HEK293 (cell line): ENCODE data around the gene VDAC1.

Experiments used
- CTCF ChIA-PET: fragments of 350-600 bp; formaldehyde crosslinking; extraction: SDS; loops from one replicate; lab custom pipeline; 2021; ENCODE audit warnings: antibody characterized with exemption; lab: Yijun Ruan, JAX
- POLR2A ChIA-PET: fragments of 300-600 bp; formaldehyde crosslinking; extraction: SDS; loops from one replicate; lab custom pipeline; 2020; ENCODE audit warnings: antibody characterized with exemption, inconsistent platforms; lab: Yijun Ruan, JAX
- H3K27ac ChIP-seq: fragments of 200-500 bp; sonication (Bioruptor generic); 2 replicates; pipeline ENCODE4 v1.5.1; 2014; ENCODE audit warnings: low read depth, low read length, control low read depth, inconsistent platforms; ENCODE audit errors: extremely low read depth
- H3K36me3 ChIP-seq, 2 experiments: fragments of 200-500 bp in 1 of 2; sonication (Bioruptor generic) in 1 of 2; 1 replicate in 1 of 2; 2 replicates in 1 of 2; pipeline ENCODE4 v1.5.1; 2014 to 2017; ENCODE audit warnings: inconsistent platforms in 2 of 2, low read length in 2 of 2; ENCODE audit not compliant: control insufficient read depth in 2 of 2, insufficient read depth in 1 of 2
- H3K4me1 ChIP-seq: fragments of 200-500 bp; sonication (Bioruptor generic); 2 replicates; pipeline ENCODE4 v1.5.1; 2014; ENCODE audit warnings: mild to moderate bottlenecking, low read length, inconsistent platforms; ENCODE audit not compliant: control insufficient read depth, insufficient read depth
- H3K4me3 ChIP-seq: 2 replicates; pipeline ENCODE4 v1.5.1; 2011; ENCODE audit warnings: low read depth, mild to moderate bottlenecking, control low read depth, low read length, moderate library complexity
- H3K9me3 ChIP-seq: fragments of 200-500 bp; sonication (Bioruptor generic); 2 replicates; pipeline ENCODE4 v1.5.1; 2014; ENCODE audit warnings: low read depth, low read length, inconsistent platforms; ENCODE audit not compliant: control insufficient read depth, insufficient read depth
- ELK4 ChIP-seq: IDR thresholded peaks from 2 replicates; pipeline ENCODE4 v1.6.1; 2011; ENCODE audit warnings: mild to moderate bottlenecking, low read depth, low read length, borderline replicate concordance
- KLF7 ChIP-seq: fragments of 450-650 bp; formaldehyde crosslinking; IDR thresholded peaks from 2 replicates; pipeline ENCODE4 v1.5.1; 2016; ENCODE audit warnings: missing biosample characterization, missing genetic modification characterization, borderline replicate concordance
- ZFHX2 ChIP-seq: fragments of 450-650 bp; formaldehyde crosslinking; conservative IDR thresholded peaks from 2 replicates; pipeline ENCODE4 v1.5.1; 2016; ENCODE audit warnings: missing biosample characterization, missing genetic modification characterization
- ZNF184 ChIP-seq: fragments of 450-650 bp; IDR thresholded peaks from 2 replicates; pipeline ENCODE4 v1.5.1; 2018; ENCODE audit warnings: missing biosample characterization, mild to moderate bottlenecking, missing genetic modification characterization
- ZNF2 ChIP-seq: fragments of 450-650 bp; formaldehyde crosslinking; IDR thresholded peaks from 2 replicates; pipeline ENCODE4 v1.5.1; 2016; ENCODE audit warnings: missing biosample characterization, missing genetic modification characterization
- ZNF221 ChIP-seq: fragments of 450-650 bp; formaldehyde crosslinking; IDR thresholded peaks from 2 replicates; pipeline ENCODE4 v1.5.1; 2017; ENCODE audit warnings: missing biosample characterization, missing genetic modification characterization, borderline replicate concordance
- ZNF621 ChIP-seq: fragments of 450-650 bp; formaldehyde crosslinking; IDR thresholded peaks from 2 replicates; pipeline ENCODE4 v1.5.1; 2017; ENCODE audit warnings: missing biosample characterization, missing genetic modification characterization
- ZNF654 ChIP-seq: fragments of 450-650 bp; formaldehyde crosslinking; IDR thresholded peaks from 2 replicates; pipeline ENCODE4 v1.5.1; 2016; ENCODE audit warnings: low read depth, missing biosample characterization, missing genetic modification characterization
- ZNF660 ChIP-seq: fragments of 450-650 bp; IDR thresholded peaks from 2 replicates; pipeline ENCODE4 v1.5.1; 2018; ENCODE audit warnings: missing biosample characterization, mild to moderate bottlenecking, missing genetic modification characterization
- ZNF707 ChIP-seq: fragments of 450-650 bp; formaldehyde crosslinking; IDR thresholded peaks from 2 replicates; pipeline ENCODE4 v1.5.1; 2016; ENCODE audit warnings: missing biosample characterization, missing genetic modification characterization
- ZNF785 ChIP-seq: fragments of 450-650 bp; formaldehyde crosslinking; IDR thresholded peaks from 2 replicates; pipeline ENCODE4 v1.5.1; 2016; ENCODE audit warnings: missing biosample characterization, missing genetic modification characterization
- ZNF792 ChIP-seq: fragments of 450-650 bp; formaldehyde crosslinking; IDR thresholded peaks from 2 replicates; pipeline ENCODE4 v1.5.1; 2016; ENCODE audit warnings: missing biosample characterization, missing genetic modification characterization
- TF ChIP-seq, protein P1 (sequence below): fragments of 450-650 bp; formaldehyde crosslinking; IDR thresholded peaks from 2 replicates; pipeline ENCODE4 v1.5.1; 2016; ENCODE audit warnings: missing biosample characterization, missing genetic modification characterization
- TF ChIP-seq, protein P2 (sequence below): fragments of 450-650 bp; formaldehyde crosslinking; IDR thresholded peaks from 2 replicates; pipeline ENCODE4 v1.5.1; 2016; ENCODE audit warnings: missing biosample characterization, missing genetic modification characterization
- TF ChIP-seq, protein P3 (sequence below): fragments of 450-650 bp; formaldehyde crosslinking; IDR thresholded peaks from 2 replicates; pipeline ENCODE4 v1.5.1; 2016; ENCODE audit warnings: missing biosample characterization, missing genetic modification characterization
- TF ChIP-seq, protein P4 (sequence below): fragments of 450-650 bp; formaldehyde crosslinking; IDR thresholded peaks from 2 replicates; pipeline ENCODE4 v1.5.1; 2017; ENCODE audit warnings: missing biosample characterization, missing genetic modification characterization
- TF ChIP-seq, protein P5 (sequence below): fragments of 450-650 bp; formaldehyde crosslinking; IDR thresholded peaks from 2 replicates; pipeline ENCODE4 v1.5.1; 2016; ENCODE audit warnings: missing biosample characterization, missing genetic modification characterization

VDAC1 gene

DNA sequence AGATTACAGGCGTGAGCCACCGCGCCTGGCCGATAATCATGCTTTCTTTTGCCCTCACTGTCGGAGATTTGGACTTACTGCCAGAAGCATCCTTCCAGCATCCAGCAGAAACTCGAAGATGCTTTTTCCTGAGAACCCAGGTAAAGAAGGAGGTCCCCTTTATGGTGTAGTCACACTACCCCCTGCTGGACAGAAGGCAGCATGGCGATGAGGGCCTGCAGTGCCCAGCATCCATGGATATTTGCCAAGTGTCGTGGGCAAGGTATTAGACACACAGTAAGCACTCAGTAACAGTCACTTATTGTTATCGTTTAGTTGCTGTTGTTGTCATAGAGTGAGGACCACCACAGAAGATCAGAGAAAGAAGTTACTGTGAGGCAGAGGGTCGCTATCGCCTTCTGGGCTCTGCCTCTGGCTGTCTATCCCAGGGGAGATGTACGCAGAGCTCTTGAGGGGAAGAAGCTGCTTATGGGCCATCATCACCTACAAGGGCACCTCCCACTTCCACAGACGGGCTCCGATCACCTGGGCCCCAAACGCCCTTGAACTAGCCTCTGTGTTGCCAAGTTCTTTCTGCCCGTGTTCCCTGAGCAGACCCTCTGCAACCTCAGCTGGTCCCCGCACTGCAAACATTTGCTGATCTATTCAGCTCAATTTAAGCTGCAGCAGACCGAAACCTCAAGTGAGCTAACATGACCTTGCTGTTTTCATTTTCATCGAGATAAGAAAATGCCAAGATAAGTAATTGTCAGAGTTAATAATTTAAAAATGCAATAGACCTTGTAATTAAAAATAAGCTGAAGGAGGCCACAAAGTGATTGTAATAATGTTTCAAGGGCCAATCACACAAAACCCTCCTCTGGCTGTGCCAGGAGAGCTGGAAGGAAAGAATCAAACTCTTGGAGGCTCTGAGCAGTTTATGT, 60.3 kb downstream of the VDAC1 start:
- ChIA-PET CTCF (interaction anchor here (0.5 to 3.4 kb wide), 21 partner anchors 9 to 1124 kb away, joined by 3 to 29 read pairs (median 4); no protein-coding TSS in a partner anchor), POLR2A (no interaction called here)
- Histone ChIP-seq H3K36me3 (no peaks in the 10 kb centered on the region), H3K4me1 (no peaks in the 10 kb centered on the region), H3K27ac (no peak overlapping the region), H3K4me3 (no peak overlapping the region), H3K9me3 (no peaks in the 10 kb centered on the region)
- TF ChIP-seq, protein P1, sequence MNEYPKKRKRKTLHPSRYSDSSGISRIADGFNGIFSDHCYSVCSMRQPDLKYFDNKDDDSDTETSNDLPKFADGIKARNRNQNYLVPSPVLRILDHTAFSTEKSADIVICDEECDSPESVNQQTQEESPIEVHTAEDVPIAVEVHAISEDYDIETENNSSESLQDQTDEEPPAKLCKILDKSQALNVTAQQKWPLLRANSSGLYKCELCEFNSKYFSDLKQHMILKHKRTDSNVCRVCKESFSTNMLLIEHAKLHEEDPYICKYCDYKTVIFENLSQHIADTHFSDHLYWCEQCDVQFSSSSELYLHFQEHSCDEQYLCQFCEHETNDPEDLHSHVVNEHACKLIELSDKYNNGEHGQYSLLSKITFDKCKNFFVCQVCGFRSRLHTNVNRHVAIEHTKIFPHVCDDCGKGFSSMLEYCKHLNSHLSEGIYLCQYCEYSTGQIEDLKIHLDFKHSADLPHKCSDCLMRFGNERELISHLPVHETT (tag by site-specific recombination), result no peak
- TF ChIP-seq ELK4, result no peak
- TF ChIP-seq ZNF184 (tag by site-specific recombination), result no peak
- TF ChIP-seq ZNF2, result peak; percentile 51; the same call in 1 of the 2 replicates
- TF ChIP-seq, protein P2, sequence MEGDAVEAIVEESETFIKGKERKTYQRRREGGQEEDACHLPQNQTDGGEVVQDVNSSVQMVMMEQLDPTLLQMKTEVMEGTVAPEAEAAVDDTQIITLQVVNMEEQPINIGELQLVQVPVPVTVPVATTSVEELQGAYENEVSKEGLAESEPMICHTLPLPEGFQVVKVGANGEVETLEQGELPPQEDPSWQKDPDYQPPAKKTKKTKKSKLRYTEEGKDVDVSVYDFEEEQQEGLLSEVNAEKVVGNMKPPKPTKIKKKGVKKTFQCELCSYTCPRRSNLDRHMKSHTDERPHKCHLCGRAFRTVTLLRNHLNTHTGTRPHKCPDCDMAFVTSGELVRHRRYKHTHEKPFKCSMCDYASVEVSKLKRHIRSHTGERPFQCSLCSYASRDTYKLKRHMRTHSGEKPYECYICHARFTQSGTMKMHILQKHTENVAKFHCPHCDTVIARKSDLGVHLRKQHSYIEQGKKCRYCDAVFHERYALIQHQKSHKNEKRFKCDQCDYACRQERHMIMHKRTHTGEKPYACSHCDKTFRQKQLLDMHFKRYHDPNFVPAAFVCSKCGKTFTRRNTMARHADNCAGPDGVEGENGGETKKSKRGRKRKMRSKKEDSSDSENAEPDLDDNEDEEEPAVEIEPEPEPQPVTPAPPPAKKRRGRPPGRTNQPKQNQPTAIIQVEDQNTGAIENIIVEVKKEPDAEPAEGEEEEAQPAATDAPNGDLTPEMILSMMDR (tag by site-specific recombination), result peak; percentile 65; the same call in 1 of the 2 replicates
- TF ChIP-seq ZNF654 (tag by site-specific recombination), result peak; percentile 90
- no peak for TF ChIP-seq ZNF785 (tag by site-specific recombination)
- TF ChIP-seq, protein P3, sequence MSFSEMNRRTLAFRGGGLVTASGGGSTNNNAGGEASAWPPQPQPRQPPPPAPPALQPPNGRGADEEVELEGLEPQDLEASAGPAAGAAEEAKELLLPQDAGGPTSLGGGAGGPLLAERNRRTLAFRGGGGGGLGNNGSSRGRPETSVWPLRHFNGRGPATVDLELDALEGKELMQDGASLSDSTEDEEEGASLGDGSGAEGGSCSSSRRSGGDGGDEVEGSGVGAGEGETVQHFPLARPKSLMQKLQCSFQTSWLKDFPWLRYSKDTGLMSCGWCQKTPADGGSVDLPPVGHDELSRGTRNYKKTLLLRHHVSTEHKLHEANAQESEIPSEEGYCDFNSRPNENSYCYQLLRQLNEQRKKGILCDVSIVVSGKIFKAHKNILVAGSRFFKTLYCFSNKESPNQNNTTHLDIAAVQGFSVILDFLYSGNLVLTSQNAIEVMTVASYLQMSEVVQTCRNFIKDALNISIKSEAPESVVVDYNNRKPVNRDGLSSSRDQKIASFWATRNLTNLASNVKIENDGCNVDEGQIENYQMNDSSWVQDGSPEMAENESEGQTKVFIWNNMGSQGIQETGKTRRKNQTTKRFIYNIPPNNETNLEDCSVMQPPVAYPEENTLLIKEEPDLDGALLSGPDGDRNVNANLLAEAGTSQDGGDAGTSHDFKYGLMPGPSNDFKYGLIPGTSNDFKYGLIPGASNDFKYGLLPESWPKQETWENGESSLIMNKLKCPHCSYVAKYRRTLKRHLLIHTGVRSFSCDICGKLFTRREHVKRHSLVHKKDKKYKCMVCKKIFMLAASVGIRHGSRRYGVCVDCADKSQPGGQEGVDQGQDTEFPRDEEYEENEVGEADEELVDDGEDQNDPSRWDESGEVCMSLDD (tag by site-specific recombination), result 0 out of 2 replicates have a peak, but pooled peaks have one; percentile 27
- TF ChIP-seq ZNF221 (tag by site-specific recombination), result no peak

DNA sequence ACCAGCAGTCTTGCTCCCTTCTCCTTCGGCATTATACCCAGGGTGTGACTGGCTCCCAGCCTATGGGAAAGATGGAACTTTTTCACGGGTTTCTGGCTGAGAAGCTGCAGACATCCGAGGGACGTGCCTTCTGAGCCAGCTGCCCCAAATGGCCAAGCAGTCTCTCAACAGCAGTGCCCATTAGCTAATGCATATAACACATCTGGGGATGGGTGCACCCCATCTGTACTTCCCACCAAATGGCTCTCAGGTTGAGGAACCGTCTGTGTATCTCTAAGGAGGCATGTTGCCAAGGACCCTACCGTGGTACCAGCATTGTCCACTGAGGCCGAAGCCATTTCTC, 61.3 kb downstream of the VDAC1 start:
- Histone ChIP-seq H3K36me3 (no peaks in the 10 kb centered on the region), H3K4me3 (no peak overlapping the region), H3K9me3 (no peaks in the 10 kb centered on the region), H3K27ac (no peak overlapping the region), H3K4me1 (peaks cover 4% of the 10 kb centered on the region)
- CTCF ChIA-PET, result interaction anchor here (0.7 to 3.4 kb wide), 6 partner anchors 73 to 1402 kb away, joined by 3 to 29 read pairs (median 12); no protein-coding TSS in a partner anchor
- POLR2A ChIA-PET, result no interaction called here
- TF ChIP-seq ZNF621 (tag by site-specific recombination), result no peak
- TF ChIP-seq ZNF792 (tag by site-specific recombination), result no peak
- TF ChIP-seq, protein P4, sequence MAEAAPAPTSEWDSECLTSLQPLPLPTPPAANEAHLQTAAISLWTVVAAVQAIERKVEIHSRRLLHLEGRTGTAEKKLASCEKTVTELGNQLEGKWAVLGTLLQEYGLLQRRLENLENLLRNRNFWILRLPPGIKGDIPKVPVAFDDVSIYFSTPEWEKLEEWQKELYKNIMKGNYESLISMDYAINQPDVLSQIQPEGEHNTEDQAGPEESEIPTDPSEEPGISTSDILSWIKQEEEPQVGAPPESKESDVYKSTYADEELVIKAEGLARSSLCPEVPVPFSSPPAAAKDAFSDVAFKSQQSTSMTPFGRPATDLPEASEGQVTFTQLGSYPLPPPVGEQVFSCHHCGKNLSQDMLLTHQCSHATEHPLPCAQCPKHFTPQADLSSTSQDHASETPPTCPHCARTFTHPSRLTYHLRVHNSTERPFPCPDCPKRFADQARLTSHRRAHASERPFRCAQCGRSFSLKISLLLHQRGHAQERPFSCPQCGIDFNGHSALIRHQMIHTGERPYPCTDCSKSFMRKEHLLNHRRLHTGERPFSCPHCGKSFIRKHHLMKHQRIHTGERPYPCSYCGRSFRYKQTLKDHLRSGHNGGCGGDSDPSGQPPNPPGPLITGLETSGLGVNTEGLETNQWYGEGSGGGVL (tag by site-specific recombination), result no peak
- TF ChIP-seq KLF7 (tag by site-specific recombination), result no peak
- TF ChIP-seq ZNF660 (tag by site-specific recombination), result no peak
- TF ChIP-seq ZNF707 (tag by site-specific recombination), result no peak
- TF ChIP-seq, protein P5, sequence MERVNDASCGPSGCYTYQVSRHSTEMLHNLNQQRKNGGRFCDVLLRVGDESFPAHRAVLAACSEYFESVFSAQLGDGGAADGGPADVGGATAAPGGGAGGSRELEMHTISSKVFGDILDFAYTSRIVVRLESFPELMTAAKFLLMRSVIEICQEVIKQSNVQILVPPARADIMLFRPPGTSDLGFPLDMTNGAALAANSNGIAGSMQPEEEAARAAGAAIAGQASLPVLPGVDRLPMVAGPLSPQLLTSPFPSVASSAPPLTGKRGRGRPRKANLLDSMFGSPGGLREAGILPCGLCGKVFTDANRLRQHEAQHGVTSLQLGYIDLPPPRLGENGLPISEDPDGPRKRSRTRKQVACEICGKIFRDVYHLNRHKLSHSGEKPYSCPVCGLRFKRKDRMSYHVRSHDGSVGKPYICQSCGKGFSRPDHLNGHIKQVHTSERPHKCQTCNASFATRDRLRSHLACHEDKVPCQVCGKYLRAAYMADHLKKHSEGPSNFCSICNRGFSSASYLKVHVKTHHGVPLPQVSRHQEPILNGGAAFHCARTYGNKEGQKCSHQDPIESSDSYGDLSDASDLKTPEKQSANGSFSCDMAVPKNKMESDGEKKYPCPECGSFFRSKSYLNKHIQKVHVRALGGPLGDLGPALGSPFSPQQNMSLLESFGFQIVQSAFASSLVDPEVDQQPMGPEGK (tag by site-specific recombination), result no peak
- TF ChIP-seq ZFHX2, result no peak
- TF ChIP-seq, all 188 proteins: peak for 0
